ENCODE results near the gene ME3.
A peak's percentile ranks its signal among the peaks of the same experiment; 100 is the strongest.

ME3 gene

GRCh38 chr11:86610559-86611341 lies 61.7 kb downstream of the ME3 start:
- Histone ChIP-seq H3K4me2 (ENCODE audit: low read depth, low read length) (no peak overlapping the region), H2AFZ (ENCODE audit: low read length) (no peak overlapping the region), H4K20me1 (ENCODE audit: insufficient read depth, low read length) (no peaks in the 10 kb centered on the region), H3K4me1 (ENCODE audit: low read length) (no peaks in the 10 kb centered on the region), H3K79me2 (ENCODE audit: low read length) (no peaks in the 10 kb centered on the region), H3K4me3 (ENCODE audit: low read length) (no peak overlapping the region), H3K27ac (ENCODE audit: low read length) (no peak overlapping the region), H3F3A (ENCODE audit: insufficient read depth, low read length) (no peaks in the 10 kb centered on the region), H3K27me3 (replicated peaks; ENCODE audit: insufficient read depth, low read length) (no peaks in the 10 kb centered on the region), H3K9me3 (replicated peaks; ENCODE audit: insufficient read depth, low read length) (no peaks in the 10 kb centered on the region), H3K9me2 (replicated peaks; ENCODE audit: insufficient read depth, low read length) (no peaks in the 10 kb centered on the region), H3K36me3 (replicated peaks; ENCODE audit: insufficient read depth, low read length) (no peaks in the 10 kb centered on the region), H3K9ac (ENCODE audit: low read length) (no peak overlapping the region)
- TF ChIP-seq CTCF (IDR thresholded peaks at IDR 0.05; ENCODE audit: low read length) (no peak), EZH2phosphoT487 (IDR thresholded peaks at IDR 0.05; ENCODE audit: low read length) (no peak), EZH2 (optimal IDR thresholded peaks at IDR 0.05; ENCODE audit: low read depth, low read length) (no peak)
- DNase-seq, result no peak

DNA sequence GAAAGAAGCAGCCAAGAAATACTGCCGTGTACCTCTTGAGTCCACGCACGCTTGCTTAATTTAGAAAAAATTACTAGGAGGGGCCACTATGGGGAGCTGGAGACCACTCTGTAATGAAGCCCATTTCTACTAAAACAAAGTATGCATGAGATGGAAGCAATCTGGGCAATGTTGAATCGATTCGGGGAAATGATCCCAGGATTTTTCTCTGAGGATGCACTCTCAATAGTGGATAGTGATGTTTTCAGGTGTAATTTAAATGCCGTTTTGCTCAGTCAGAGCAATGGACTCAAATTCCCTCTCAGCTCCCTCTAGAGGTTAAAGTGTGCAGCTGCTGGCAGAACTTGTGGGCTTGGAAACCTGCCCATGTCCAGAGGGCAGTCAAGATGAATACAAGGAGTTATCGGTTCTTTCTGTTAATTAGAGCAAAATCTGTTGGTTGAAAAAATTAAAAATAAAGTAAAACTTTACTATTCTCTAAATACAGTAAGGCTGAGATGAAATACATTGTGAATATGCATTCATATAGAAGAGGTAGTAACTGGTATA lies 64.1 kb downstream of the ME3 start:
- Histone ChIP-seq H3K27me3 (replicated peaks; ENCODE audit: insufficient read depth, low read length) (no peaks in the 10 kb centered on the region), H4K20me1 (ENCODE audit: insufficient read depth, low read length) (no peaks in the 10 kb centered on the region), H3K4me2 (ENCODE audit: low read depth, low read length) (peak overlapping the region; percentile 30; the same call in 1 of the 2 replicates), H3F3A (ENCODE audit: insufficient read depth, low read length) (no peaks in the 10 kb centered on the region), H2AFZ (ENCODE audit: low read length) (no peak overlapping the region; the same call in 1 of the 2 replicates), H3K4me1 (ENCODE audit: low read length) (no peaks in the 10 kb centered on the region), H3K9me2 (replicated peaks; ENCODE audit: insufficient read depth, low read length) (no peaks in the 10 kb centered on the region), H3K79me2 (ENCODE audit: low read length) (no peaks in the 10 kb centered on the region), H3K36me3 (replicated peaks; ENCODE audit: insufficient read depth, low read length) (no peaks in the 10 kb centered on the region), H3K9me3 (replicated peaks; ENCODE audit: insufficient read depth, low read length) (no peaks in the 10 kb centered on the region), H3K27ac (ENCODE audit: low read length) (no peak overlapping the region), H3K9ac (ENCODE audit: low read length) (no peak overlapping the region), H3K4me3 (ENCODE audit: low read length) (no peak overlapping the region)
- no peak for TF ChIP-seq EZH2 (optimal IDR thresholded peaks at IDR 0.05; ENCODE audit: low read depth, low read length)
- TF ChIP-seq EZH2phosphoT487 (IDR thresholded peaks at IDR 0.05; ENCODE audit: low read length), result no peak
- TF ChIP-seq CTCF (IDR thresholded peaks at IDR 0.05; ENCODE audit: low read length), result peak; percentile 95
- peak; percentile 56 for DNase-seq

- no peak for DNase-seq
- Histone ChIP-seq H3K9ac (ENCODE audit: low read length) (no peak overlapping the region), H3K36me3 (replicated peaks; ENCODE audit: insufficient read depth, low read length) (no peaks in the 10 kb centered on the region), H3K27me3 (replicated peaks; ENCODE audit: insufficient read depth, low read length) (no peaks in the 10 kb centered on the region), H3K79me2 (ENCODE audit: low read length) (no peaks in the 10 kb centered on the region), H3K4me1 (ENCODE audit: low read length) (no peaks in the 10 kb centered on the region), H4K20me1 (ENCODE audit: insufficient read depth, low read length) (no peaks in the 10 kb centered on the region), H3K4me3 (ENCODE audit: low read length) (no peak overlapping the region), H3K27ac (ENCODE audit: low read length) (no peak overlapping the region), H3K9me2 (replicated peaks; ENCODE audit: insufficient read depth, low read length) (no peaks in the 10 kb centered on the region), H3K9me3 (replicated peaks; ENCODE audit: insufficient read depth, low read length) (no peaks in the 10 kb centered on the region), H2AFZ (ENCODE audit: low read length) (no peak overlapping the region), H3F3A (ENCODE audit: insufficient read depth, low read length) (no peaks in the 10 kb centered on the region), H3K4me2 (ENCODE audit: low read depth, low read length) (no peak overlapping the region)
- TF ChIP-seq CTCF (IDR thresholded peaks at IDR 0.05; ENCODE audit: low read length) (no peak), EZH2phosphoT487 (IDR thresholded peaks at IDR 0.05; ENCODE audit: low read length) (no peak), EZH2 (optimal IDR thresholded peaks at IDR 0.05; ENCODE audit: low read depth, low read length) (no peak)
These were observed 65.5 kb downstream of the ME3 start for GRCh38 chr11:86606836-86607481.

Data from MM.1S (cell line).